Adrenal gland (tissue), 5 donors: ENCODE data around the gene SARS1.

Experiments
- CTCF ChIP-seq, 6 experiments: fragments of 450-650 bp in 4 of 6; fragments of 200-600 bp in 2 of 6; sonication (generic) in 1 of 6; IDR thresholded peaks; 1 replicate in 5 of 6; 2 replicates in 1 of 6; pipeline versions ENCODE4 v1.5.1 to v1.8.0; 2016 to 2021; ENCODE audit warnings: antibody characterized with exemption in 6 of 6, mild to moderate bottlenecking in 2 of 6, moderate library complexity in 1 of 6
- POLR2A ChIP-seq, 2 donors: fragments of 450-650 bp; IDR thresholded peaks; one replicate each; pipeline ENCODE4 v1.6.1; 2017; ENCODE audit warnings: antibody characterized with exemption in 2 of 2, mild to moderate bottlenecking in 2 of 2, moderate library complexity in 1 of 2
- donor health status: DM: no; HTN: no; CAD: no.

GRCh38 chr1:109186733-109187086 is 27.0 kb upstream of the SARS1 start:
- TF ChIP-seq CTCF (IDR thresholded peaks at IDR 0.05) (no peak), POLR2A (IDR thresholded peaks at IDR 0.05) (no peak)
